HUES64 (cell line): ENCODE data around the gene MPST.

Experiments used
- H3K27ac ChIP-seq: 2 replicates; pipeline ENCODE4 v1.7.0; 2013; ENCODE audit warnings: low read depth, low read length, inconsistent platforms
- H3K27me3 ChIP-seq: 2 replicates; pipeline ENCODE4 v1.6.1; 2013; ENCODE audit warnings: mild to moderate bottlenecking, low read length; ENCODE audit not compliant: insufficient read depth
- H3K36me3 ChIP-seq: 2 replicates; pipeline ENCODE4 v1.6.1; 2013; ENCODE audit warnings: mild to moderate bottlenecking, low read length; ENCODE audit not compliant: insufficient read depth
- H3K4me1 ChIP-seq: 2 replicates; pipeline ENCODE4 v1.6.1; 2013; ENCODE audit warnings: mild to moderate bottlenecking, low read length, moderate library complexity; ENCODE audit not compliant: insufficient read depth
- H3K4me3 ChIP-seq: 2 replicates; pipeline ENCODE4 v1.5.1; 2013; ENCODE audit warnings: mild to moderate bottlenecking, low read length, moderate library complexity
- H3K9ac ChIP-seq: 2 replicates; pipeline ENCODE4 v1.6.1; 2013; ENCODE audit warnings: mild to moderate bottlenecking, low read depth, low read length
- H3K9me3 ChIP-seq: 2 replicates; pipeline ENCODE4 v1.6.1; 2013; ENCODE audit warnings: low read depth, low read length; ENCODE audit not compliant: insufficient read depth
- WGBS: fragments of 150-250, 120-280 bp; methylation state at CpG from one replicate; pipeline ENCODE4 v1.1.7; 2013; ENCODE audit warnings: missing lambda C conversion rate; 5-methylcytosine and 5-hydroxymethylcytosine counted together

The MPST gene

DNA sequence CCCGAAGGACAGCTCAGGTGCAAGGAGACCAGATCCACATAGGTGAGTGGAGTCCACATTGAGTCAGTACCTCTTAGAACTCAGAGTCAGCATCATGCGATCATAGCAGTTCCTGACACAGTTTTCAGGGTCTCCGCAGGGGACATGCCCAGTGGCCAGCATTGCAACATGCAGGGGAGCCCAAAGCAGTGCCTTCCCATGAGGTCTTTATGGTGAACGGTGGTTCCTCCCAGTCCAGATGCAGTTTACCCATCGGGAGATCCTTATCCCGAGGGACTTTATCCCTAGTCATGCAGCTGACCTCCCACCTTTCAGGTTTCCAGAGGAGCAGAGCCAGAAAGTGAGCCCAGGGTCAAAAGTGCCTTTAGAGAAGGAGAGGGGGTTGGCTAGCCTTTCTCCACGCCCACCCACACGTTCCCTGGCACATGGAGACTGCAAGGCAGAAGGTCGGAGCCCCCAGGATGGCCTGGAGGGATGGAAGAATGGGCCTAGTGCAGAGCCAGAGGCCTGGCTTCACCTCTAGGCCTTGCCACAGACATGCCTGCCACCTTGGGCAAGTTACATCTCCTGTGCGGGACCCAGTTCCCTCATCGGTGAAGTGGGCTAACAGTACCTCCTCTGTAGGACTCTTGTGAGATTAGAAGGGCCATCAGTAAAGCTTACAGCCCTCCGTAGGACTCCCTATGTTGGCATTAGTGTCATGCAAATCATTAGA lies 38.4 kb downstream of the MPST start:
- Histone ChIP-seq H3K9ac (no peak overlapping the region), H3K27ac (no peak overlapping the region), H3K36me3 (peaks cover 49% of the 10 kb centered on the region), H3K4me3 (no peak overlapping the region), H3K4me1 (peaks cover 11% of the 10 kb centered on the region), H3K27me3 (no peaks in the 10 kb centered on the region), H3K9me3 (no peaks in the 10 kb centered on the region)
- 93% methylated on average over 12 of the region's 12 CpGs for WGBS

DNA sequence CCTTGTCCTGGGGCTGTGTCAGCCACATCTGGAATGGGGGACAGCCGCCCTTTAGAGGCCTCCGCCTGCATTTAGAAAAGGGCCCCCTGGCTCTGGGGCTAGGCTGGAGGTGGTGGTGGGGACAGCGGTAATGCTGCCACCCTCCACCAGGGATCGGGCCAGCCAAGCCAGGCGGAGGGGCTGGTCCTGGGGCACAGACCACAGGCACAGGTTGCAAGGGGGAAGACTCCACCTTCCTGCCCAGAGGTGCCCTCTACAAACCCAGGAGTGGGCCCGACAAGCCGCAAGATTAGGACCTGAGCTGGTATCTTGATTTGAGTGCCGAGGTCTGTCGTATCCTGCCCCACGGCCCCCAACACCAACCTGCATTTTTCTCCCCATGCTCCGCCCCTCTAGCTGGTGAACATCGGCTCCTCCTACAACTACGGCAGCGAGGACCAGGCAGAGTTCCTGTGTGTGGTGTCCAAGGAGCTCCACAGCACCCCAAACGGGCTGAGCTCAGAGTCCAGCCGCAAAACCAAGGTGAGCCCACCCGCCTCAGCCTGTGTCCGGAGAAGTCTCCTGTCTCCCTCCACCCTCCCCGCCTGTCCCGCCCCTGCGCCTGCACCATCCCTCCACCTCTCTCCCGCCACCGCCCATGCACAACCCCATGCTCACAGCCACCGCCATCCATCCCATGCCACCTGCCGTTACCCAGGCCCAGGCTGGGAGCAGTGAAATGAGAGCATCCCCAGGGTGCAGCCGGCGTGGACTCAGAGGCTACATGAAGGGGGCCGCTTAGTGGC lies 39.6 kb downstream of the MPST start:
- no peaks in the 10 kb centered on the region for H3K9me3 ChIP-seq
- peaks cover 13% of the 10 kb centered on the region for H3K4me1 ChIP-seq
- H3K4me3 ChIP-seq: no peak overlapping the region
- 92% methylated on average over 28 of the region's 28 CpGs for WGBS
- H3K36me3 ChIP-seq: peaks cover 40% of the 10 kb centered on the region
- H3K27ac ChIP-seq: no peak overlapping the region
- H3K9ac ChIP-seq: no peak overlapping the region
- no peaks in the 10 kb centered on the region for H3K27me3 ChIP-seq

DNA sequence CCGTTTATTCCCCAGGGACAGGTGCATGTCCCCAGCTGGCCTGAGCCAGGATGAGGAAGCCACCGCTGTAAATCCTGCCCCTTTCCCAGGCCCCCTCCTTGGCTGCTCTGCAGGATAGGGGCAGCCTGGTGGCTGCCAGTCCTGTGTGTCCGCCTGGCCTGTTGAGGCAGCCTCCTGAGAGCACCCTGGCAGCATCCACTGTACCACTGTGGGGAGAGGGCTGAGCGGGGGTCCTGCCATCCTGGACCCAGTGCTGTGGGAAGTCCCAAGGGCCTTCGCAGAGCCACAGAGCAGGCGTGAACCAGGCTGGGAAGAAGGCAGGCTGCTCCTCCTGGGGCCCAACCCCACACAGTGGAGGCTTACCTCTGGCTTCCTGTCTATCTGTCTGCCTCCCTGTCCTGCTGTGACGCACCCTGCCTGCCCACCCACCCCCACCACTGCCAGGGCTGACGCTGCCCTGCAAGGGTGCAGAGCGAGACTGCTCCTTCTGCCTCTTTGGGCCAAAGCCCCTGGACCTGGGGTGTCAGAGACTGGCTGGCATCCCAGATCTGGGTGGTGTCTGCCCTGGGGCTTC lies 40.4 kb downstream of the MPST start:
- H3K4me1 ChIP-seq: peaks cover 13% of the 10 kb centered on the region
- no peak overlapping the region for H3K27ac ChIP-seq
- H3K36me3 ChIP-seq: peaks cover 40% of the 10 kb centered on the region
- no peaks in the 10 kb centered on the region for H3K27me3 ChIP-seq
- WGBS: 94% methylated on average over 9 of the region's 9 CpGs
- H3K9ac ChIP-seq: no peak overlapping the region
- H3K4me3 ChIP-seq: no peak overlapping the region
- H3K9me3 ChIP-seq: no peaks in the 10 kb centered on the region

DNA sequence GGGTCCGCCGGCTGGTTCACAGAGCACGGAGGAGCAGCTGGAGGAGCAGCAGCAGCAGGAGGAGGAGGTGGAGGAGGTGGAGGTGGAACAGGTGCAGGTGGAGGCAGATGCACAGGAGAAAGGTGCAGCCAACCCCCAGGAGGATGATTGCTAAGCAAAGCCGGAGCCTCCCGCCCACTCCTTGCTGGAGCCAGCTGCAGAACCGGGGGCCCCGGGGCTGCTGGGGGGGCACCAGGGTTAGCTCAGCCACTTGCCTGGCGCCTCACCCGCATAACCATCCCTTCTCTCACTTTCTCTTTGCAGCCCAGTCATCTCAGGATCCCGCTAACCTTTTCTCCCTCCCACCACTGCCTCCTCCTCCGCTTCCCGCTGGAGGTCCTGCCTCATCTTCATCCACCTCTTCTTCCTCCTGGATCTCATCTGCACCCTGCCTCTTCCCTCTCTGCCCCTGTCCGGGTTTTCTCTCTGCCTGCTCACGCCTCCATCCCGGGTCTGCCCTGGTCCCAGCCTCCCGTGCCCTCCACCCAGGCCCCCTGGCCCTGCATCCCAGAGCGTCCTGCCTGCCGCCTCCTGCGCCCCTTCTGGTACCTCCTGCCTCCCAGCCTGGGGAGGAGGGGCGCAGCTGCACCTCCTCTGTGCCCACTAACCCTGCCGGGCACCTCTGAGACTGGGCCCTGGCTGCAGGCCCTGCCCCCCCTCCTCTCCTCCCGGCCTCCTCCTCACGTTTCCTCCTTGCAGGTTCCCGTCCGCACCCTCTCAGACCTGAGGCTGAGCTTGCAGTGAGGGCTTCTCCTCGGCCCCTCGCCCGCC lies 41.5 kb downstream of the MPST start:
- Histone ChIP-seq H3K4me3 (no peak overlapping the region), H3K4me1 (peaks cover 13% of the 10 kb centered on the region), H3K27ac (no peak overlapping the region), H3K27me3 (0 out of 2 replicates have a peak, but pooled peaks cover 1% of the 10 kb centered on the region), H3K36me3 (peaks cover 32% of the 10 kb centered on the region), H3K9ac (no peak overlapping the region), H3K9me3 (no peaks in the 10 kb centered on the region)
- 88% methylated on average over 28 of the region's 28 CpGs for WGBS

DNA sequence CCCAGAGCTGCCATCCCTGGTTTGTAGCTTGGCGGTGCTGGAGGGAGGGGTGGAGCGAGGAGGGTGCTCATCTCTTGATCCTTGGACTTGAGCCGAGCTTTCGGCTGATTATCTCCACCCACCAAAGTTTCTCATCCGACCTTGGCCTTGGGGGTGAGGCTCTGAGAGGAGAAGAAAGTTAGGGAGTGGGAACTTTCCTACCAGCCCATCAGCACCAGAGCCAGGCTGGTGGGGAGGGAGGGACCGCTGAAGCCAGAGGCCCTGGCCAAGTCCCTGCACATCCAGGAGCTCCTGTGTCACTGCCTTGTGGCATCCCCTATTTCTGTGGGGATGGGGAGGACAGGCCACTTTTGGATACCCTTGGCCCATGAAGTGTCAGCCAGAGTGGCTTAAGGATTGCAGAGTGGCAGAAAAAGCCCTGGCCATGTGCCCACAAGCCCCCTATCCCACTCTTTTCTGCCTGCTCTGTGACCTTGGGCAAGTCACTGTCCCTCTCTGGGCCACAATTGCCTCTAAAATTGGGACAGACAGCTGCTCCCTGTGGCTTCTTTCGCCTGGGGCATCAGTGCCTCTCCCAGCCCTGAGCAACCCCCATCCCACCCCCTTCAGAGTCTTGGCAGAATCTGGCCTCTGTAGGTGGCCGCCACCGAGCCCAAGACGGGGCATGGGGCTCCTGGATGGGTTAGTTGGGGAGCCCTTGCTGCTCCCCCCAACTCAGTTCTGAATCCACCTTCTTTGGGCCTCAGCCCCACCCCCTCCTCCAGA lies 42.3 kb downstream of the MPST start:
- Histone ChIP-seq H3K9me3 (no peaks in the 10 kb centered on the region), H3K36me3 (peaks cover 26% of the 10 kb centered on the region), H3K4me1 (peaks cover 13% of the 10 kb centered on the region), H3K27ac (no peak overlapping the region), H3K27me3 (peaks cover 9% of the 10 kb centered on the region; the same call in 1 of the 2 replicates), H3K9ac (no peak overlapping the region; the same call in 1 of the 2 replicates), H3K4me3 (no peak overlapping the region)
- WGBS: 88% methylated on average over 3 of the region's 10 CpGs

DNA sequence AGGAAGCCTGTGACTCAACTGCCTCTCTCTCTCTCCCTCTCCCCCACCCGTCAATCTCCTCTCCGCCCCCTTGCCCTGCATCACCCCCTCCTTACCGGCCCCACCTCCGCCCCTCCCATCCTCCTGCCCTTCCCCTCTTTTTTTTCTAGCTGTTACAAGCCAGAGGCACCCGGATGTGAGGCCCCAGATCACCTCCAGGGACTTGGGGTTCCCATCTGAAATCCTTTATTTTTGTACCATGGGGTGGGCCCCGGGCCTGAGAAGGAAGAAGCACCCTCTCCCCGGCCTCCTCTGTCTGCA lies 42.8 kb downstream of the MPST start:
- H3K4me1 ChIP-seq: peaks cover 13% of the 10 kb centered on the region
- H3K36me3 ChIP-seq: peaks cover 20% of the 10 kb centered on the region
- WGBS: 46% methylated on average over 7 of the region's 7 CpGs
- H3K9ac ChIP-seq: no peak overlapping the region
- peaks cover 11% of the 10 kb centered on the region; the same call in 1 of the 2 replicates for H3K27me3 ChIP-seq
- no peaks in the 10 kb centered on the region for H3K9me3 ChIP-seq
- no peak overlapping the region for H3K27ac ChIP-seq
- H3K4me3 ChIP-seq: no peak overlapping the region

DNA sequence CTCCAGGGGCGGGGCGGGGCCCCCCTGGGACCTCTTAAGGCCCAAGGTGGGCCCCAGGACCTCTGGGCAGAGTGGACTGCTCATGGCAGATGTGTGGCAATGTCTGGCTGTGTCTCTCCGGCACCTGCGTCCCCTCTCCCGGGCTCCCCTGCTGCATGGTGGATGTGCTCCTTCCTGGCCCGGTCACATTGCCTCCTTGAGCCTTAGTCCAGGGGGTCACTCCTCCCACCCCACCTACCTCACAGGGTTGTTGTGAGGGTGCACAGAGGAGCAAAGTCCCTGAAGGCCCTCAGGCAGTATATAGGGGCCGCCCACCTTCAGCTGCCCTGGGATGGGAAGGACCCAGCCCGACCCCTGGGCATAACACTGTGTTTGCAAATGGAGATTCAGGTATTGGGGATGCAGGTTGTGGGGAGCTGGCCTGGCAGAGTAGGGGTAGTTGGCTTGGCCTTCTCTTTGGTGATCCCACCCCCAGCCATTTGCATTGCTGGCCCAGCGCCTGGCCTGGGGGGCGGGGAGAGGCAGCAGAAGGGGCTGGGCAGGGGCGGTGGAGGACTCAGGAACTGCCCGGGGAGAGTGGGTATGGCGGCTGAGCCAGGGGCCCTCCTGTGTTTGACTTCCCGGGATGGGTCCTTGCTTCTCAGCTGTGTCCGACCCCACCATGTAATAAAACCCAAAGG lies 43.3 kb downstream of the MPST start:
- H3K4me3 ChIP-seq: no peak overlapping the region
- no peak overlapping the region for H3K9ac ChIP-seq
- peak overlapping the region; percentile 18; the same call in 1 of the 2 replicates for H3K27ac ChIP-seq
- H3K36me3 ChIP-seq: peaks cover 15% of the 10 kb centered on the region
- H3K9me3 ChIP-seq: no peaks in the 10 kb centered on the region
- WGBS: 55% methylated on average over 15 of the region's 15 CpGs
- H3K4me1 ChIP-seq: peaks cover 13% of the 10 kb centered on the region
- peaks cover 16% of the 10 kb centered on the region for H3K27me3 ChIP-seq

DNA sequence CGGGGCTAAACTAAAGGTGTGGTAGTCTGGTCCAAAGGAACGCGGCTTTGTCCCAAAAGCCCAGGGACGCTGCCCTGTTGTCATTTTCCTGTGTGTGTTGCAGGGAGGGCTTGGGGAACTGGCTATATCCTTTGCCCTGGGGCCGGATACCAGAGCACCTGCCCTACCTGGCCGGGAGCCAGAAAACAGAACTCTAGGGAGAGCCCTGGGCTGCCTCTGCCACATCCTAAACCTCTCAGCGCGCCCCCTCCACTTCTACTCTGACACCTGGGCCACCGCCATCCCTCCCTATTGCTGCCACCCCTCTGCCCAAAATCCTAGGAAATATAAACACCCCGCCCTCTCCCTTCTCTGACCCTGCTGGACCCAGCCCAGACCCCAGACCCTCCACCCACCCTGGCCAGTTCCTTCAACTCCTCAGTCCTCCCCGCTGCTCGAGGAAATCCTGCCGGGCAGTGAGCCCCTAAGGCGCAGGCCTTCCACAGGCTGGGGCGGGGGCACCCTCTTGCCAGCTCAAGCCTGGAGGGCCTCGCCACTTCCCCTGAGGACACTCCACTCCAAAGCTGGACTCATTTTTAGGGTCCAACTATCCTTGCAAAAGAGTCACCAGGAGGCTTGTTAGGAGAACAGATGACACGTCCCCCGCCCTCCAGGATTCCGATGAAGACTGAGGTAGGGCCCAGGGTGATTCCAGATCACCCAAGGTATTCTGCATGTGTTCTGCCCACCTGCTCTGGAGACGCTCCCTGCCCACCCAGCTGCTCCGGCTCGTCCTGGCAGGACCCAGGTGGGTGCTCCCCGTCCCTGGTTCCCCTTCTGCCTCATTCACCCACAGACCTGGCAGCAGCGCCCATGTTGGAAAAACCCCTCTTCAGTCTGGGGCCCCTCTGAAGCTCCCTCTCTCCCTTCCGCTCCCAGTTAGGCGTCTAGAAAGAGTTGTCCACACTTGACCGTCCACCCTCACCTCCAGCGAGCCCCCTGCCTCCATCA lies 44.2 kb downstream of the MPST start:
- Histone ChIP-seq H3K4me1 (peaks cover 16% of the 10 kb centered on the region), H3K27me3 (peaks cover 25% of the 10 kb centered on the region), H3K9me3 (no peaks in the 10 kb centered on the region), H3K27ac (peak overlapping the region; percentile 18; the same call in 1 of the 2 replicates), H3K36me3 (peaks cover 8% of the 10 kb centered on the region), H3K9ac (no peak overlapping the region), H3K4me3 (no peak overlapping the region)
- 88% methylated on average over 28 of the region's 28 CpGs for WGBS

DNA sequence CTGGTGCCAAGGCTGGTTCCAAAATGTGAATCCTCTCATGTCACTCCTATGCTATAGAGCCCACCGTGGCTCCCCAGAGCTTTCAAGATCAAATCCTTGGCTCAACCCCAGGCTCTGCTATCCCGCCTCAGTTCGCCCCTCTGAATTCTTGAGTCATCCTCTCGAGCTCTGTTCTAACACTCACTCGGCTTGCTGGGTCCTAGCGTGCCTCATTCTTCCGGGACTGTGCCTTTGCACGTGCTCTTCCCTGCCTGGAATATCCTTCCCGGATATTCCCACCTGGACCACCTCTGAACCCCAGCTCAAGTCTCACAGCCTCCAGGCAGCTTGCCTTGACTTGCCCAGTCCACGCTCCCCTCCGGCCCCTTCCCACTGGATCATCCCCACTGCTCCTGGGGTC lies 45.0 kb downstream of the MPST start:
- H3K4me1 ChIP-seq: peaks cover 16% of the 10 kb centered on the region
- WGBS: 90% methylated on average over 11 of the region's 11 CpGs
- H3K27ac ChIP-seq: no peak overlapping the region
- peaks cover 6% of the 10 kb centered on the region for H3K36me3 ChIP-seq
- peaks cover 33% of the 10 kb centered on the region for H3K27me3 ChIP-seq
- H3K9me3 ChIP-seq: no peaks in the 10 kb centered on the region
- no peak overlapping the region for H3K4me3 ChIP-seq
- H3K9ac ChIP-seq: no peak overlapping the region
